ENCODE results near the gene LCN1.

LCN1 gene

DNA sequence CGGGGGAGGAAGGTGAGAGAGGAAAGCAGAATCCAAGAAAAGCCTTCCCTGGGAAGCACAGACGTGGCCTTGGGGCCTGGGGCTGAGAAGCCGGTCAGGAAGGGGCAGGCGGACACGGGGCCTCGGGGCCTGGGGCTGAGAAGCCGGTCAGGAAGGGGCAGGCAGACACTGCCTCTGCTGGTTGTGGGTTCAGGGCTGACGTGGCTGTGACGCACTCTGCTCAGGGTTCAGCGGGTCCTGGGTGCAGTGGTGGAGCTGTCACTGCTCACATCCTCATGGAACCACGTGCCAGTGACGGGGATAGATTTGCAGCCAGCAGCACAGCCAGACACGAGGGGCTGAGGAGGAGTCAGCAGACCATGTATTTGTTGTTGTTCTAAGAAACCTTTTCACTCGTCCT, 53.1 kb downstream of the LCN1 start:
- DNase-seq: no peak

DNA sequence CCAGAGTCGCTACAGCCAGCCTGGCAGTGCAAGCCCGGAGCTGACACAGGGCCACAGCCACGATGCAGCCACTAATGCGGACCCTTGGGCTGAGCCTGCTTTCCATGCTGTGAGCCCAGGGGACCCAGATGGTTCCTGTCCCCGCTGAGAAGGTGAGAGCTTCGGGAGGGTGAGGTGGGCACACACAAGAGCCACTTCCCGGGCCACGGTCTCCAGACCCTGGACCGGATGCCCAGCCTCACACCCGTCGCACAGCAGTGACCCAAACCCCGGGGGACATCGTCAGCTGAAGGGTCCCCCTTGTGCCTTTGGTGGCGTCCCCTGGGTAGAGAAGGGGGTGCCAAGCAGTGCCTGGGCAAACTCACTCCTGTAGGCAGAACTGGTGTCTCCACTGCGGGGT, 53.7 kb downstream of the LCN1 start:
- no peak for DNase-seq

All from NCI-H1436 treated with DMSO at 0.1 percent for 48 hours (cell line).